Globus pallidus (tissue), 1 donor: Measurements from ENCODE around the gene LRRC46.

Source experiments
- DNase-seq: peaks from one replicate; pipeline ENCODE4 v3.0.0-alpha.2; 2015; ENCODE audit warnings: low spot score

The LRRC46 gene

DNA sequence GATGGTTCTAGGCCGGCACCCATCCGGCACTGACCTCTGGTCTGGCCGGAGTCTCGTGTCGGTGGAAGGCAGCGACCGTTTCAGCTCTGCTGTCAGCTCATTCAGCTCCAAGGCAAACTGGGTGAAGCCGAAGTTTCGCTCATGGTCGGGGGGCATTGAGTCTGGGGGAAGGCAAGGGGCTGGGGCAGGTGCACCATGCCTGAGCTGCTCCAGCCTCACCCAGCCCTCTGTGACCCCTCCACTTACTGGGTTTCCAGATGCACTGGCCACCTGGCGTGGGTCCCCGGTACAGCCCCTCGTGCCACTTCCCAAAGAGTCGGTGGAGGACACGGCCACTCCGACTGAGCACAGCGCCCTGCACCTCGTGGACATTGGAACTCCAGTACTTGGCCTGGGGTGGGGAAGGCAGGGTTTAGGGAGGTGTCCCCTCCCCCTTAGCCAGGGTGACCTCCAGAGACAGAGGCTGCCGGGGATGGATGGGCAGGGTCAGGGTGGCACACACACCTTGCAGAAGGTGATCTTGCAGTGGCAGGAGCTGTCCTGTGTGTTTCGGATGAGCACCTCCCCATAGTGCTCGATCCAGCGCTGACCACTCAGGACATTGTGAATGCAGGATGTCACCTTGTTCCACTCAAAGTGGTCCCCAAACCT, 22.5 kb upstream of the LRRC46 start:
- DNase-seq, result no peak

DNA sequence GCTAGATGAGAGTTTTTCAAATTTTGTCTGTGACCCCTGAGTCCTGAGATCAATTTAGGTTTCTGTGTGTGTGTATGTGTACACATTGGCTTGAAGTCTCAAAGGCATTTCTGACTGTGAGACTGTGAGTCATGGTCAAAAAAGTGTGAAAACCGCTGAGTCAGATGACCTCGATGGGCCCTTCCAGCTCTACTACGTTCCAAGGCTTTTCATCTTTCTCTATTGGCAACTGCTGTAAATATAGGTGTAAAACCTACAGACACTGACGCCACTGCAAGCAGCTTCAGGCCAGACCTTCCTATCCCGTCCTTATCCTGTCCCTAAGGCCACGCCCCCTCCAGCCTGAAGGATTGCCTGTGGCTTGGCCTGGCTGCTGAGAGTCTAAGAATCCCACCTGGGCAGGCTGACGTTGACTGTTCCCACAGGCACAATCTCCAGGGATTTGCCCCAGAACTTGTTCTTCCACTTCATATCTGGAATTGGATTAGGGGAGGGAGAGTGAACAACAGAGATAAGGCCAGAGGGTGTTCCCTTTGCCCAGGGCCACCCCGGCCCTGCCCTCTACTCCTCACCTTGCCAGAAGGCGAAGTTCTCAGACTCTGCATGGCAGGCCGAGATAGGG, 21.2 kb upstream of the LRRC46 start:
- DNase-seq, result no peak

DNA sequence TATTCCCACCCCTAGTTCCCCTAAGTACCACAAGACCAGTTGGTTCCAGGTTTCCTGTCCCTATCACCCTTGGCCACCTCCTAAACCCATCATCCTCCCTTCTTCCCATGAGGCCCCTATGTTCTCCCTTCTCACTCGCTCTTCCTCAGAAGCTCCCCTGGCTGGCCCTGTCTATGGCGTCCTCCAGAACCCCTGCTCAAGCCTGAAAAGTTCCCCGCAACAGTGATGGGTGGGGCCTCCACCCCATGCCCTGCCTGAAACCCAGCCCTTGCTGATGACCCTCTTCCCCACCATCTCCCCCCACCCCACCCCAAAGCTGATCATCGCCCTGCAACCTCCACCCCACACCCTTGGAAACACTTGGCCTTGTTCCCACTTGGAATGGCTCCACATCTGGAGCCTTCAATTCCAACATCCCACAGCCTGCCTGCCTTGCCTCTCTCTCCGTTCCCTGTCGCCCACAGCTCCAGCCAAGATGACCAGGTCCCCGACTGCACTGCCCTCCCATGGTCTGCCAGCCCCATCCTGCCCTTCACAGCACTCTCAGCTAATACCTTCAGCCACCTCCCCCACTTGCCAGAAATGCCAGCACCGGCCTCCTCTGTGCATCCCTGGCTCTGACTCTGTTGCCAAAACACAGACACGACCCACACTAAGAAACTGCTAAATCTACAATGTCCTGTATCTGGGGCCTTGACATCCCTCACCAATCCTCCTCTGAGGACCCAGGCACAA, 20.4 kb upstream of the LRRC46 start:
- no peak for DNase-seq

DNA sequence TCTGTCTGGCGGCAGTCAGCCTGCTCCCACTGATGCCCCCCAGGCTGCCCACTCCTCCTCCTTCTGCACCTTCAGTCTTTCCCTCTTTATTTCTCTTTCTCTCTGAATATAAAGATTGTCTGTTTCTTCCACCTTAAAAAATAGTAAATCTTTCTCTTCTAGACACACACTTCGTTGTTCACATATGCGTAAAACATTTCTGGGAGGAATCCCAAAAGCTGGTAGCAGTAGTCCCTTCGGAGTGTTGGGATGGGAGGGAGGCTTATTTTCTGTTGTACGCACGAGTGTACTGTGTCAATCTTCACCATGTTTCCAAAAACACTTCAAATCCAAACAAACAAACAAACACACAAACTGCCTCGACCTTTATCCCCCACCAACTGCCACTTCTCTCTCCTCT, 19.8 kb upstream of the LRRC46 start:
- DNase-seq, result no peak

DNA sequence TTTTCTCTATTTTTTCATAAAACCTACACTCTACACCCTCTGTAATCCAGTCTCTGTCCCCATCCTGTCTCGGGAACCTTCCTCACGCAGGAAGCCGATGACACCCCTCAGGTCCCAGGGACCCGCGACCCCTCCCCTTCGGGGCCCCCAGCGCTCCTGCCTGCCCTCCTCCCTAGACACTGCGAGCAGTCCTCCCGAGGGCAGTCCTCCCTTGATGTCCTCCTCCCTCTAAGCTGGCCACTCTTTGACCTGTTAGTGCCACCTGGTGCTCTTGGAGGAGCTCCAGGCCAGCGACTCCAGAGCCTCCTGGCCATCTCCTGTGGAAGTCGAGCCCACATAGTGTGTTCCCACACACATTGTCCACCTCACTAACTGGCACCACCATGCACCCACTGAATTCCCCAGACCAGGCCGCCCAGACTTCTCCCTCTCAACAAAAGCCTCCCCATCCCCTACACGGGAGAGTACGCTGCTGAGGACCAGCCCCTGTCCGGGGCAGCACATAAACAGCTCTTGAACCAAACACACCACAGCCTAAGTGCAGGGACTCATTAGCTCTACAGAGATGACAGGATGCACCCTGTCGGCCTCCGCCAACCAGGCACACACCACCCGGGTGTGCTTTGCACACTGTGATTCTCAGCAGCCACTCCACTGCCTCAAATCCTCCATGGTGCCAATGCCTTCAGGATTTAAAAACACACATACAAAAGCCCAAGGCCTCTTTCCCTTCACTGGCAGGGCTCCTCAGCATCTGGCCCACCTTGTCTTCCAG, 19.1 kb upstream of the LRRC46 start:
- no peak for DNase-seq

DNA sequence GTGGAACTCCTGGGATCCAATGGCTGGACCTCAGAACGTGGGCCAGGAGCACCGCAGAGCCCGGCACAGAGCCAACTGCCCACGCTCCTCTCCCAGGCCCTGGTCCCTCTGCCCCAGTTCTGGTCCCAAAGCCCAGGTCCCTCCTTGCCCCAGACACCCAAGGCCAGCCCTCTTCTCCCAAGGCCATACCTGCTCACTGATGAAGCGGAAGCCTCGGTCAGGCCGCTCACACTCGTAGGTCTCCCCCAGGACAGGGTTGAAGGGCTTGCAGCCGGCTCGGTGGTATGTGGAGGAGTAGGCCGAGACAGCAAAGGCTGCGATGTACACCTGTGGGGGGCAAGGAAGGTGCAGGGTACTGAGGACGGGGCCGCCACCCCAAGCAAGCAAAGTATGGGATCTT, 18.4 kb upstream of the LRRC46 start:
- DNase-seq, result no peak

DNA sequence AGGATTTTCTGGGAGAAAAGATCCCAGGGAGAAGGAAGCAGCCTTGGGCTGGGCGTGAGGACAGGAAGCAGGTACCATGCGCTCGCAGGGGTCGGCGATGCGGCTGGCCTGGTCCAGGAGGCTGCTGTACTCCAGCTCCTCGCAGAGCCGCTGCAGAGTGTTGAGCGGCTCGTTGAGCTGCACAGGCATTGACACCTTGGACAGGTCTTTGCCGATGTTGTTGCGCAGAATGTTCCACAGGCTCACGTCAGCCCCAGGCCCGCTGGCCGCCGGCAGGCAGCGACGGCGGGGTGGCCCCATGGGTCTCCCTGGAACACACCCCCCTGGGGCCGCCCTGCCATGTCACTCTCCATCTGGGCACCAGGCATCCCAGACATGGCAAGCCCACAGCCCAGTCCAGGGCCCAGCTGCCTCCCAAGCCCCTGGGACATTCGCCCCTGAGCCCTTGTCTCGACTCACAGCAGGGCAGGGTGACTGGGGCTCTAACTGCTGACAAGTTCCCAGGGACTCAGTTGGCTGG, 17.9 kb upstream of the LRRC46 start:
- no peak for DNase-seq

DNA sequence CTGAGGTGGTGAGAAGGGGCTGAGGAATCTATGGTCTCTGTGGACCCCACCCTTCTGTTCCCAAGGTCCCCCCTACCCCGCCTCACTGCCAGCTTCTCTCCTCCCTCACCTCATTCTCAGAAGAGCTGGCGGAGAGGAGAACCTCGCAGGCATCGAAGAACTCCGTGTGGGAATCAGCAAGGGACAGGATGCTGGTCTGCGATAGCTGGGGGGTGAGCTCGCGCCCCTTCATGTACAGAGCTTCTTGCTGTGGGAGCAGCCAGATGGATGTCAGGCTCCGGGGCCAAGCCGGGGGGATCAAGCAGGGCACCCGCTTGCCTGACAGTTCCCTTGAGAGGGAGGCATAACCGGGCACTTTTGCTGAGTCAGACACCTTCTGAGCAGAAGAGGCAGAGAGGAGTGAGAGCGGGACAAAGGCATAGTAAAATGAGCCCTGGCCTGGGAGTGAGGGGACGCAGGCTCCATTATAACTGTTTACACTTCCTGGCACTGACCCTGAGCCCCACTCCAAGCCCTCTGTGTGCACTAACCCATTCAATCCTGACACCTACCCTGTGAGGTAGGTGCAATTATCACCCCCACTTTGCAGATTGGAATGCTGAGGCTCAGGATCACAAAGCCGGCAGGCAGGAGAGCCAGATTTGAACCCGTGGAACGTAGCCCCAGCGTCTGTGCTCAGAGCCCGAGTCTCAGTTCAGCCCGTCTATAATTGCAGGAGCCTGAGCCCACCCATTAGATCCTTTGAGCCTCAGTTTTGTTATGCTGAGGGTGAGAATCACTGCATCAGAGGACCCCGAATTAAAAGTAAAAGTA, 16.2 kb upstream of the LRRC46 start:
- no peak for DNase-seq

DNA sequence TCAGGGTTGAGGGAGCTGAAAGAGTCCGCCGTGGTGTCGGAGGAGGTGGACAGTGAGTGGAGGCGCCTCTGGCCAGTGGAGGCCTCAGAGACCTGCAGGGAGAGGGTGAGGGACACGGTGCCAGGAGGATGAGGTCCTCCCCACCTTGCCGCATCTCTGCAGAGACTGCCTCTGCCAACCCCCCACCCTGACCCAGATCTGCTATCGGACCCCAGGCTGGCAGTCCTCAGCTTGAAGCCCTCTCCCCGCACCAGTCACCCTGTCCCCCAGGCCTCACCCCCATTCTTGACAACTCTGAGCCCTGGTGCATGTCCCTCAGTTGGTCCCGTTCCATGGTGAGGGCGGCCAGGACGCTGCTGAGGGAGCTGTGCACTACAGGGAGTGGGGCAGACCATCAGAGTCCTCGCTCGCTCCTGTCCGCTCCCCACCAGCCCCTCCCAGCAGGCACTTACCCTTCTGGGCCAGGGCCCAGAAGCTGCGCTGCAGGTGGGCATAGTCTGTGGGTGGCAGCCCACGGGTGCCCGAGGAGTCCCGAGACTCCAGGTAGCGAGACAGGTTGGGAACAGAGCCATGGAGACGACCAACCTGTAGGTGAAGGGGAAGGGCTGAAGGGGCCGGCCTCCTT, 15.2 kb upstream of the LRRC46 start:
- no peak for DNase-seq

DNA sequence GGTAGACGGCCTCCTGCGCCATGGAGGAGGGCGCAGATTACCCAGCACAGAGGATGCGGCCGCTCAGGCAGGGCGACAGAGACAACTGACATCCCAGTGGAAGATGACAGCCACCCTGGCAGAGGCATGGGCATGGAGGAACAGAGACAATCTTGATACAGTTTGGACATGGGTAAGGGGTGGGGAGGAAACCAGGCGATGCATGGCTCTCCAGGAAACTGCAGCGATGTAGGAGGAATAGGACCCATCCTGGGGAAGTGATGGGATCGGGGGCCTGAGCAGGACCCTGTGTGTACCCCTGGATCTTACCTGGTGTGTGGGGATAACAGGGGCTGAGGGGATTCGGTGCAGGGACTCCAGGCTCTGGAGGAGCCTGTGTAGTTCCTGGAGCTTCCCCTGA, 14.5 kb upstream of the LRRC46 start:
- no peak for DNase-seq

DNA sequence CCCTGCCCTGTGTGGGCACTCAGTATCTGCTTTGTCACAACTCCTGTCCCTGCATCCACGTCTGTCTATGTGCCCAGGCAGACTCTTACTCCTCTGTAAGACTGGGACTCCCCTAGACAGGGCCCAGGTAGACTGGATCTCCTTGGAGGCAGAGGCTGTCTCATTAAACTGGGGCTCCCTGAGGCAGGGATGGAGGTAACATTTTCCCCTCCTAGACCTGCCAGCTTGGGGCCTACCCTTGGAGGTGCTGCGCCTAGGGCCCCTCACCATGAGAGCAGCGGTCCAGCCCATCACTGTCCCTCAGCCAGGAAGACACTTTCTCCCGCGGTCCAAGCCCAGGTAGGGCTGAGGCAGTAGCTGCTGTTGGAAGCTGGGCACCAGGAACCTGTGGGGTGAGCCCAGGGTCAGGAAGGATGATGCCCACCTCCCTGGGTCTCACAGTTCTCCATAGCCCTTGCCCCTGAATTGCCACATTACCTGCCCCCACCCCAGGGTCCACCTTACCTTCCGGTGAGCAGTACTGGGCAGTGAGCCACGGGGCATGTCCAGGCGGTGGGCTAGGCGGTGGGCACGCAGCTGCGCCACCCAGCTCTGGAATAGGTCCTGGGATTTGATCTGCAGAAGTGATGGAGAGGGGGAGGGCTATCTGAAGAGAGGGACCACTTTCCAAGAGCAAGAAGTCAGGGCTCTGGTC, 13.3 kb upstream of the LRRC46 start:
- DNase-seq, result no peak

DNA sequence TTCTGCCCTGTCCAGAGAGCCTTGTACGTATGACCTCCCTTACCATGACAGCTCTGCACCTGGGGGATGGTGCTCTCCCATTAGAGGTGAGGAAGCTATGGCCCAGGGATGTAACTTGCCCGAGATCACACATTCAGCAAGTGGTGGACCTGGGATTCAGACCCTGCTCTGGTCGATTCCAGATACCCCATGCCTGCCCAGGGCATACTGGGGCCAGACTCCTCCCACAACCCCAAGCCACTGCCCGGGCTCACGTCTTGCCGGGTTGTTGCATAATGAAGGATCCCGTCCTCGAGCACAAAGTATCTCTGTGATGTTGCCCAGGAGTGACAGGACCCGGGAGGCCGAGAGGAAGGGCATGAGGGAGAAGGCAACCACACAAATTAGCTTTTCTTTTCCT, 12.0 kb upstream of the LRRC46 start:
- no peak for DNase-seq

DNA sequence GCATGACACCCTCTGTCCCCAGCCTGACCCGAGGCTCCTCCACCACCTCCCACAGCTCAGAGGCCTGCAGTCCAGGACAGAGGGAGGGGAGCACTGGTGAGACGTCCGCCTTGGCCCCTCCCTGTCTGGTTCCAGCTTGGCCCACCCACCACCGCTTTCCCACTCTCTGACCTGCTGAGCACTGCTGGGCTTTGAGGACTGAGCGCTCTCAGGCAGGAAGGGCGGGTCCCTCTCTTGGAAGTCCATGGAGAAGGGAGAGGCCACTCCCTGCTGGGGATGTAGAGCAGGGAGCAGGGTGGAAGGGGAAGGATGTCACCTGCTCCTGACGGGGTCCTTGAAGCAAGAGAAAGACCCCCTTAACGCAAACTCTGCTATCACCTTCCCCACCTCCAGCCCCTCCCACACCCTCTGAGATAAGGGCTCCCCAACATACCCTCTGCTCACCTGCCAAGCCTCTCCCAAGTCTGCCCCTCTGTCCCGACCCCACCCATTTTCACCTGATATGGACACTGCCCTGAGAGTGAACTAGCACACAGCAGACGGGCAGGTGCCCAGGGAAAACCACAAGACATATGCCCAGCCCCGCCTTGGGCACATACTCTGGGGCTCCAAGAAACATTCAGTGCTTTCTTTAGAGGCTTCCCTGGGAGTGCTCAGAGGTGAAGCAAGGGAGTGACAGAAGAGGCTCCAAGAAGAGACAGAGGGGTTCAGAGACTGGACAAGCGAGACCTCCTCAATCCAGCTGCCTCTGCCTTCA, 11.3 kb upstream of the LRRC46 start:
- DNase-seq, result no peak

DNA sequence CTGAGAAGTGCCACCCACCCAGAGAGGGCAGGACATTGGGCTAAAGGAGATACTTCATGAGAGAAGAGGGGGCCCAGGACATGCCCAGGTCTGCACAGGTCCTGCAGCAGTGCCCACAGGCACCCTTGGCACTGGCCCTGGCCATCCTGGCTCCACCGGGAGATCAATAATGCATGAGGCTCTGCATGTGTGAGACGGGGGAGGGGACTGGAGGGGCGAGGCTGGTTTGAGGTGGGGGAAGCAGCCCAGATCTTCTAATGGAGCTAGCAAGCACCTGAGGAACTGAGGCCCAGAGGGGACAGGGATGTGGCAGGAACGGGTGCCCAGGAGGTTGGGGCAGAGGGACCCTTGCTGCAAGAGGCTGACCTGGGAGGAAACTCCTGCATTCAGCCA, 10.4 kb upstream of the LRRC46 start:
- no peak for DNase-seq

DNA sequence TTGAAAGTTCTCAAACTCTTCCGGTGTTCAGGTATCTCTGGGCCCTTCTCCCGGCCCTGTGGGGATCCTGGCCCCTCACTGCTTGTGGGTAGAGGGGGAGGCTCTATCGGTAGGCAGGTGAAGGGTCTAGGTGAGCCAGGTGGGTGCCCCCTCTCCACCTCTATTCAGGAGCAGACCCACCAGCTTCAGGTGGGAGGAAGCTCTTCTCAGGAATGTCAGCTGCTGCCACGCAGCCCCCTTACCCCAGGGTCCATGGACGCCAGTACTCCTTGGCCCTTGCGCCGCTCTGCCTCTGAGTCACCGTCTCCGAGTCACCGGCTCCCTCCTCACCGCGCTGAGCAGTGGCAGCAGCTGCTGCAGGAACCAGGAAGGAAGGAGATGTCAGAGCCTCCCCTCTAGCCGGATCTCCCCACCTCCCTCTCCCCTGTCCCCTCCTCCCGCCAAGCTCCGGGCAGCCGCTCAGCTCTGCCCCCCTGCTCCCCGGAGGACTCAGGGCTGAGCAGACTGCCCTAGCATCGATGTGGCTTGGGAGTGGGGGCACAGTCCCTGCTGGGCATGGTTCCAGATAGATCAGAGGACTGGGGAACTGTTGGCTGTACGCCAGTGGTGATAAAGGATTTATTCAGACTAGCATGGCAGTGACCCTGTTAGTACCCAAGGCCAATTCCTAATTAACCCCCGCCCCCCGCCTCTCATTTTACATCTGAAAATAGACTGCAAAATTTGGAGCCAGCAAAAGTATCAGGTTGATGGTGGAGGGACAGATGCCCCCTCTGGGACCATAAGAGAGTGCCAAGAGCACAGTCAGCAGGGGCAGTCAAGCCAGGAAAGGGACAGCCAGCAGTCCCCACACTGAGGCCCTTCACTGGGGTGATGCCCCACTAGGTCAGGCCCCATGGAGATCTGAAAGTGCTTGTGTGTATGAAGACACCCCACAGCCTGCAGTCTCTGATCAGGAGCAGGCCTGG, 9.8 kb upstream of the LRRC46 start, which contains the start of gene OSBPL7:
Gene OSBPL7, minus strand, starts transcription at position 371 of the 968 bp plus-strand sequence. CDS start 1,516 bp downstream, outside the sequence.
- peak; percentile 80 for DNase-seq

DNA sequence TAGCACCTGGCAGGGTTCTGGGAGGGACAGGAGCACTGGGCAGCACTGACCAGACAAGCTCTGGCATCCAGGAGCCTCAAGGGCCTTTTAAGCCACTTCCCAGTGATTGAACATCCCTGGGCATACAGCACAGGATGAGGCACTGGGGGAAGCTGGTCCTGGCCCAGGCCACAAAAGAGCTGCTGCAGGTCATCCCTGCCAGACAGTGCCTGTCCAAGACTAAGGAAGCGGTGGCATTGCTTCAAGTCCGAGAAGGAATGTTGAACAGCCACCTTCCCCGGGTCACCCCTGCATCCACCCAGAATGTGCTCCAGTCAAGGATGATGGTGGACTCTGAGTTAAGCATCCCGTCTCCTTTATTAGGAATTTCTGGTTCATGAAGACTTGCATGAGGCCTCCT, 8.7 kb upstream of the LRRC46 start:
- no peak for DNase-seq

DNA sequence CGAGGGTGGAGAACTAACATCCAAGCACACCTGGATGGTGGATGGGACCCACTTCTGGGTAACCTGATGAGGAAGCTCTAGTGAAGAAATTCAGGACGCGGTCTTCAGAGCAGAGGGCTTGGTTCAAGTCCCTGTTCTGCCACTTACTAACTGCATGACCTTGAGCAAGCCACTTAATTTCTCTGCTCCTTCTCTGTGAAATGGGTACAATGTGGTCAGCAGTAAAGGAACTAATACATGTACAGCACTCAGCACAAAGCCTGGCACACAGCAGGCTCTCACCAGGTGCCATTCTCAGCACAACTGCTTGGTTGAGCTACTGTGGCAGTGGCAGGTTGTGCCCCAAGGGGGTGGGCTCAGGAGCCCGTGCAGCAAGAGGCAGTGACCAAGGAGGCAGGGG, 8.0 kb upstream of the LRRC46 start:
- DNase-seq, result no peak

DNA sequence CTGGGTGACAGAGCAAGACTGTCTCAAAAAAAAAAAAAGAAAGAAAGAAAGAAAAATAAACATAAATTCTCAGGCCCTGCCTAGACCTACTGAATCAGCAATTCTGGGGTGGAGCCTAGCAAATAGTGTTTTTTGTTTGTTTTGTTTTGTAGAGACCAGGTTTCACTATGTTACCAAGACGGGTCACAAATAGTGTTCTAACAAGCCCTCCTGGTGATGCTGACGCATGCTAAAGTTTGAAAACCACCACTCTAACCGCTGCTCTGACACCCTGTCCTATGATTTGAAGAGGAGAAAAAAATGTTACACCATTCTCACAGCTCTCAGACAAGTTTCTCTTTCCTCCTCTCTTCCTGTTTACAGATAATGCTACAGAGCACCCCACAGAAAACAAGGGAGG, 1.6 kb upstream of the LRRC46 start:
- no peak for DNase-seq
